ENCODE measurements around the gene ATP6V0E1. TPM values are rescaled to one million over a fixed set of nuclear protein-coding genes. Genes with fewer than 3 reads are reported as not detected.

Gene ATP6V0E1
- total and polyA plus RNA-seq, 2 of the 4 experiments (the other 2 are of a cell fraction): 258 to 277 TPM

Small RNA genes lying within 50 kb of the gene (microRNA-seq; reads per million reads assigned to microRNA genes)
- gene RF00019 (ENCODE audit: insufficient read depth, insufficient read length): not detected
- gene SNORA74B (ENCODE audit: insufficient read depth, insufficient read length): 11.4 reads per million, percentile 20 among the genes with 10 or more reads in this experiment

Small RNA genes lying within 50 kb of the gene (small RNA-seq; reads per million reads assigned to genes)
- gene RF00019: 0 reads per million in 5 experiments
- gene SNORA74B: 40.6 to 8,732 (median 62.1) reads per million in 5 experiments

Other genes with a start within 250 kb of the ATP6V0E1 start
- gene DUSP1, start 212.6 kb upstream of the ATP6V0E1 start, total RNA-seq (2012; rRNA removed): 304 and 320 TPM in 2 replicates
- gene DUSP1, start 212.6 kb upstream of the ATP6V0E1 start, polyA plus RNA-seq (2012; rRNA removed): 467 and 674 TPM in 2 replicates
- gene ERGIC1, start 149.5 kb upstream of the ATP6V0E1 start, total RNA-seq (2012; rRNA removed): 124 and 134 TPM in 2 replicates
- gene ERGIC1, start 149.5 kb upstream of the ATP6V0E1 start, polyA plus RNA-seq (2012; rRNA removed): 185 and 192 TPM in 2 replicates
- 109 and 118 TPM in 2 replicates for gene RPL26L1, start 24.3 kb upstream of the ATP6V0E1 start, total RNA-seq (2012; rRNA removed)
- 134 and 140 TPM in 2 replicates for gene RPL26L1, start 24.3 kb upstream of the ATP6V0E1 start, polyA plus RNA-seq (2012; rRNA removed)
- gene CREBRF, start 72.6 kb downstream of the ATP6V0E1 start, total RNA-seq (2012; rRNA removed): 11.1 and 16.1 TPM in 2 replicates
- 3.0 and 3.2 TPM in 2 replicates for gene CREBRF, start 72.6 kb downstream of the ATP6V0E1 start, polyA plus RNA-seq (2012; rRNA removed)
- 29.2 and 35.3 TPM in 2 replicates for gene BNIP1, start 160.8 kb downstream of the ATP6V0E1 start, total RNA-seq (2012; rRNA removed)
- 24.3 and 25.8 TPM in 2 replicates for gene BNIP1, start 160.8 kb downstream of the ATP6V0E1 start, polyA plus RNA-seq (2012; rRNA removed)